Measurements from ENCODE around the gene PLXDC2. TPM values are rescaled to one million over a fixed set of nuclear protein-coding genes. Genes with fewer than 3 reads are reported as not detected.

PLXDC2 gene
- total and polyA plus RNA-seq, 2 donors (not counting 1 experiment from before 2014, with no cell fraction given): 4.2 to 5.1 TPM

DNA sequence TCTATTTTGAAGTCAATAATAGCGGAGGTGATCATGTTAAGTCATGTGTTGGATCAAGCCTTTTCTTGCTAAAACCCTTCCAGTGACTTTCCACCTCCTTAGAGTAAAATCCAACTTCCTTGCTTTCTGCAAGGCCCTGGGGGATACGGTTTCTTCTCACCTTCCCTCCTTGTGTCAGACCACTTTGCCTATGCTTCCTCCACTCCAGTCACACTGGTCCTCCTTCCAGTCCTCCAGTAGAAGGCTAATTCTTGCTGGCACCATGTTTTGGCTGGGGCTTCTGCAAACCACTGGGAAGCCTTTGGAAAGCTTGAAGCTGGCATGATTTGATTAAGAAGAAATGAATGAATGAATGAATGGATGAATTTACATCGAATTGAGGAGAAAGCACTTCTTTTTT is 169.5 kb downstream of the PLXDC2 start:
- TF ChIP-seq, protein P1, sequence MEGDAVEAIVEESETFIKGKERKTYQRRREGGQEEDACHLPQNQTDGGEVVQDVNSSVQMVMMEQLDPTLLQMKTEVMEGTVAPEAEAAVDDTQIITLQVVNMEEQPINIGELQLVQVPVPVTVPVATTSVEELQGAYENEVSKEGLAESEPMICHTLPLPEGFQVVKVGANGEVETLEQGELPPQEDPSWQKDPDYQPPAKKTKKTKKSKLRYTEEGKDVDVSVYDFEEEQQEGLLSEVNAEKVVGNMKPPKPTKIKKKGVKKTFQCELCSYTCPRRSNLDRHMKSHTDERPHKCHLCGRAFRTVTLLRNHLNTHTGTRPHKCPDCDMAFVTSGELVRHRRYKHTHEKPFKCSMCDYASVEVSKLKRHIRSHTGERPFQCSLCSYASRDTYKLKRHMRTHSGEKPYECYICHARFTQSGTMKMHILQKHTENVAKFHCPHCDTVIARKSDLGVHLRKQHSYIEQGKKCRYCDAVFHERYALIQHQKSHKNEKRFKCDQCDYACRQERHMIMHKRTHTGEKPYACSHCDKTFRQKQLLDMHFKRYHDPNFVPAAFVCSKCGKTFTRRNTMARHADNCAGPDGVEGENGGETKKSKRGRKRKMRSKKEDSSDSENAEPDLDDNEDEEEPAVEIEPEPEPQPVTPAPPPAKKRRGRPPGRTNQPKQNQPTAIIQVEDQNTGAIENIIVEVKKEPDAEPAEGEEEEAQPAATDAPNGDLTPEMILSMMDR (conservative IDR thresholded peaks at IDR 0.05 in 1 of 2, IDR thresholded peaks at IDR 0.05 in 1 of 2; ENCODE audit: low read depth in 1 of 2, low read length in 2 of 2): no peak
- no peak for TF ChIP-seq EZH2 (IDR thresholded peaks at IDR 0.05; ENCODE audit: low read length, missing control alignments)
- Histone ChIP-seq H3K79me2 (ENCODE audit: control insufficient read depth, insufficient read depth, low read length) (no peaks in the 10 kb centered on the region), H3K27ac (ENCODE audit: insufficient read depth, low read length) (no peak overlapping the region), H3K36me3 (ENCODE audit: control insufficient read depth, insufficient read depth, low read length) (no peaks in the 10 kb centered on the region), H2AFZ (ENCODE audit: low read length) (no peak overlapping the region), H3K9ac (ENCODE audit: insufficient read depth, low read length) (no peak overlapping the region), H3K9me3 (ENCODE audit: control insufficient read depth, insufficient read depth, low read depth, low read length) (no peaks in the 10 kb centered on the region), H3K27me3 (ENCODE audit: control insufficient read depth, insufficient read depth, low read length) (no peaks in the 10 kb centered on the region), H4K20me1 (ENCODE audit: control insufficient read depth, extremely low read depth, insufficient read depth, low read length) (no peaks in the 10 kb centered on the region), H3K4me1 (ENCODE audit: control insufficient read depth, extremely low read depth, insufficient read depth, low read length) (no peaks in the 10 kb centered on the region), H3K4me3 (replicated peaks in 1 of 4; ENCODE audit: control extremely low read depth in 1 of 4, insufficient read depth in 1 of 4, low read depth in 3 of 4, low read length in 4 of 4) (no peak overlapping the region), H3K4me2 (ENCODE audit: extremely low read depth, insufficient read depth, low read length) (no peak overlapping the region)
- no peak for DNase-seq (ENCODE audit: low read depth in 2 of 2)

DNA sequence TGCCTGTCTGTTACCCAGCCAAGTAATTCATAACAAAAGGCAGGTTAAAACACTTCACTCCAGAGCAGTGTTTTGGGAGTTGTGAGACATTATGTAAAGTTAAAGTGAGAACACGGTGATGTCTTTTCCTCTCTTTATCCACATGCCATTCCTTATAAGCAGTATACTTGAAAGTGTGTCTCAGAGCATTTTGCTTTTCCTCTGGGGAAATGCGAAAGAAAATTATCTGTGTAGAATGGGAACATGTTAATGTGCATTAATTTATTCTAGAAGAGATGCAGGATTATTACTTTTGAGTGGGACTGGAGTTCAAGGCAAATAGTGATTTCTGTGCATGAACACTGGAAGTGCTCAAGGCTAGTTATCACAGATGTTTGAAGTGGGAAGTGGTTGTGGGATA is 170.4 kb downstream of the PLXDC2 start:
- no peaks in the 10 kb centered on the region for H3K4me1 ChIP-seq (ENCODE audit: control insufficient read depth, extremely low read depth, insufficient read depth, low read length)
- H3K9me3 ChIP-seq (ENCODE audit: control insufficient read depth, insufficient read depth, low read depth, low read length): no peaks in the 10 kb centered on the region
- no peaks in the 10 kb centered on the region for H3K27me3 ChIP-seq (ENCODE audit: control insufficient read depth, insufficient read depth, low read length)
- H3K36me3 ChIP-seq (ENCODE audit: control insufficient read depth, insufficient read depth, low read length): no peaks in the 10 kb centered on the region
- no peak overlapping the region for H2AFZ ChIP-seq (ENCODE audit: low read length)
- no peak for TF ChIP-seq EZH2 (IDR thresholded peaks at IDR 0.05; ENCODE audit: low read length, missing control alignments)
- H3K79me2 ChIP-seq (ENCODE audit: control insufficient read depth, insufficient read depth, low read length): no peaks in the 10 kb centered on the region
- no peaks in the 10 kb centered on the region for H4K20me1 ChIP-seq (ENCODE audit: control insufficient read depth, extremely low read depth, insufficient read depth, low read length)
- H3K4me2 ChIP-seq (ENCODE audit: extremely low read depth, insufficient read depth, low read length): no peak overlapping the region
- no peak for DNase-seq (ENCODE audit: low read depth in 2 of 2)
- H3K27ac ChIP-seq (ENCODE audit: insufficient read depth, low read length): no peak overlapping the region
- no peak overlapping the region for H3K9ac ChIP-seq (ENCODE audit: insufficient read depth, low read length)
- H3K4me3 ChIP-seq (replicated peaks in 1 of 4; ENCODE audit: control extremely low read depth in 1 of 4, insufficient read depth in 1 of 4, low read depth in 3 of 4, low read length in 4 of 4): no peak overlapping the region

DNA sequence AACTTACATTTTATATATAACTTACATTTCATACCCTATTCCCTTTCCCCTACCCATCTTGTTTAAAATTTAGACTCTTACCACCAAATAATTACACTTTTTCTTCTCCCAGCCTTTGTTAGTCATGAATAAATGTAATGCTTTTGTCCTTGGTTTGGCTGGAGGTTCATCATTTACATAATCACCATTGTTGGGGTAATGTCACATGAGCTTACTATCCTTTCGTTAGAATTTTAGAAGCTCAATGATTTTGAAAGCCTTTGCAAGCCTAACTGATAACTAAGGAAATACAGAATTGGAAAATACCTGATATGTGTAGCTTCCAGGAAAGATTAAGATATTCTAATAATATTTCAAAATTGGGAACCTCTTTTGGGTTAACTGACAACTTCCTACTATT is 171.7 kb downstream of the PLXDC2 start:
- H3K27me3 ChIP-seq (ENCODE audit: control insufficient read depth, insufficient read depth, low read length): no peaks in the 10 kb centered on the region
- no peaks in the 10 kb centered on the region for H3K79me2 ChIP-seq (ENCODE audit: control insufficient read depth, insufficient read depth, low read length)
- no peaks in the 10 kb centered on the region for H4K20me1 ChIP-seq (ENCODE audit: control insufficient read depth, extremely low read depth, insufficient read depth, low read length)
- H3K27ac ChIP-seq (ENCODE audit: insufficient read depth, low read length): no peak overlapping the region
- no peaks in the 10 kb centered on the region for H3K4me1 ChIP-seq (ENCODE audit: control insufficient read depth, extremely low read depth, insufficient read depth, low read length)
- no peak overlapping the region for H3K9ac ChIP-seq (ENCODE audit: insufficient read depth, low read length)
- TF ChIP-seq, protein P1 (conservative IDR thresholded peaks at IDR 0.05 in 1 of 2, IDR thresholded peaks at IDR 0.05 in 1 of 2; ENCODE audit: low read depth in 1 of 2, low read length in 2 of 2): no peak
- TF ChIP-seq EZH2 (IDR thresholded peaks at IDR 0.05; ENCODE audit: low read length, missing control alignments): no peak
- no peak overlapping the region for H3K4me2 ChIP-seq (ENCODE audit: extremely low read depth, insufficient read depth, low read length)
- H3K4me3 ChIP-seq (replicated peaks in 1 of 4; ENCODE audit: control extremely low read depth in 1 of 4, insufficient read depth in 1 of 4, low read depth in 3 of 4, low read length in 4 of 4): no peak overlapping the region
- no peaks in the 10 kb centered on the region for H3K9me3 ChIP-seq (ENCODE audit: control insufficient read depth, insufficient read depth, low read depth, low read length)
- no peak for DNase-seq (ENCODE audit: low read depth in 2 of 2)
- no peak overlapping the region for H2AFZ ChIP-seq (ENCODE audit: low read length)
- no peaks in the 10 kb centered on the region for H3K36me3 ChIP-seq (ENCODE audit: control insufficient read depth, insufficient read depth, low read length)
